AG09319 (cell line): ENCODE data around the gene DMC1.
A peak's percentile ranks its signal among the peaks of the same experiment; 100 is the strongest.

Experiments used
- DNase-seq: peaks from one replicate; pipeline ENCODE4 v3.0.0-alpha.2; 2010; ENCODE audit warnings: low read depth; ENCODE audit errors: extremely low read depth
- CTCF ChIP-seq: IDR thresholded peaks from 2 replicates; pipeline ENCODE4 v1.5.1; 2011; ENCODE audit warnings: low read depth, mild to moderate bottlenecking, inconsistent platforms, low read length, moderate library complexity

DMC1 gene

GRCh38 chr22:38578505-38578904 is 8.5 kb upstream of the DMC1 start:
- DNase-seq: no peak

GRCh38 chr22:38572065-38572464 is 2.1 kb upstream of the DMC1 start:
- peak; percentile 52 for TF ChIP-seq CTCF
- peak; percentile 19 for DNase-seq

More at GRCh38 chr22:38578505-38578904, 8.5 kb upstream of the DMC1 start:
- no peak for TF ChIP-seq CTCF

GRCh38 chr22:38570779-38571364 is 889 bp upstream of the DMC1 start:
- peak; percentile 12 for TF ChIP-seq CTCF
- DNase-seq: no peak

- no peak for TF ChIP-seq CTCF
Observed at GRCh38 chr22:38569181-38569971, 607 bp downstream of the DMC1 start.

GRCh38 chr22:38567531-38568285 is 2.3 kb downstream of the DMC1 start:
- TF ChIP-seq CTCF: no peak
- no peak for DNase-seq

More at GRCh38 chr22:38569181-38569971, 607 bp downstream of the DMC1 start:
- DNase-seq: no peak

- TF ChIP-seq CTCF: no peak
- DNase-seq: no peak
Observed at GRCh38 chr22:38566726-38567504, 3.1 kb downstream of the DMC1 start.
